A549 treated with dexamethasone at 1 μM for 4 hours (cell line): ENCODE measurements around the gene PINLYP. TPM values are rescaled to one million over a fixed set of nuclear protein-coding genes. Genes with fewer than 3 reads are reported as not detected.

Source experiments
- total RNA-seq: library from RNA; stranded (reverse); fragments of 200-300 nt; extraction: Qiagen RNA extraction; gene quantifications from 5 replicates; pipeline ENCODE4 v1.2.3, GENCODE V29; 2022

The PINLYP gene
- 0.12 to 0.39 TPM (median 0.25 TPM) in 3 of 5 replicates, not detected in the others for total RNA-seq

DNA sequence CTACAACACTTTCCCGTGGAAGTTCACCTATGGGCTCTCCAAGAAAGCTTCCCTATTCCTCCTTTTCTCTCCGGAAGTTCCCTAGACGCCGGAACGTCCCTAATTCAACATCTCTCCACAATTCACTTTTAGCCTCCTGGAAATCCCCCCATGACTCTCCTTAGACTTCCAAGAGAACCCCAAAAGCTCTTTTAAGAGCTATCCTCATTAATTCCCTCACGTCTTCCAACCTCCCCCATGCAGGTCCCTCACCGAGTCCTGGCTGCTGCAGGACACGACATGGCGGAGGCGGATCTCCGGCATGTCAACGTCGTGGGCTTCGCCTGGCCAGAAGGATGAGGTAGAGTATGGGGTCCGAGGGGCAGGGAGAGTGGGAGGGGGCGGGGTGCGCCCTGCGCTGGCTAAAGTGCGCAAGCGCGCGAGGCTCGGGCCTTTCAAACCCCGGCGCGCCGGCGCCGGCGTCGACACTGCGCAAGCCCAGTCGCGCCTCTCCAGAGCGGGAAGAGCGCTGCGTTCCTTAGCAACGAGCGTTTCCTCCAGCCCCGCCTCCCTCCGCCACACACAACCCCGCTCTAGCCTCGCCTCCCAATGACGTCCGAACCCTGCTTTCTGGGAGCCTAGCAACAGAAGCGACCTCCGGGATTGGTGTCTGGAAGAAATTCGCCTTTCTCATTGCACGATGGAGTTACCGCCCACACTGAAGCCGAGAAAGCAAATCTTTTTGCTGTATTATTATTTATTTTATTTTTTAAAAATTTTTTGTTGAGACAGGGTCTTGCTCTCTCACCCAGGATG is at the start of gene PINLYP, which contains the start of gene XRCC1:
Gene PINLYP, plus strand, starts transcription at position 646 of the 795 bp plus-strand sequence. CDS start 1,391 bp downstream, outside the sequence.
Gene XRCC1, minus strand, starts transcription at position 372 of the 795 bp plus-strand sequence. Its CDS starts 69 bp downstream, at position 303.

GRCh38 chr19:43526884-43527859 is 48.4 kb upstream of the PINLYP start, which contains the start of gene ETHE1:
Gene ETHE1 (minus strand): TSS chr19:43527201. CDS start chr19:43527177, 24 bp downstream.

GRCh38 chr19:43532962-43533545 is 42.5 kb upstream of the PINLYP start, which contains the start of gene ZNF575:
Gene ZNF575 (plus strand): TSS chr19:43533188. CDS start chr19:43534423, 1,235 bp downstream.

GRCh38 chr19:43595999-43596841 is 20.6 kb downstream of the PINLYP start, which contains the start of the genes IRGQ and ZNF576:
Gene IRGQ (minus strand): TSS chr19:43596134. CDS start chr19:43595338, 796 bp downstream.
Gene ZNF576 (plus strand): TSS chr19:43596595. CDS start chr19:43597109, 514 bp downstream.

GRCh38 chr19:43611788-43612187 is 36.2 kb downstream of the PINLYP start, which contains the start of gene SRRM5:
Gene SRRM5 (plus strand): TSS chr19:43612088. CDS start chr19:43612122, 34 bp downstream.

DNA sequence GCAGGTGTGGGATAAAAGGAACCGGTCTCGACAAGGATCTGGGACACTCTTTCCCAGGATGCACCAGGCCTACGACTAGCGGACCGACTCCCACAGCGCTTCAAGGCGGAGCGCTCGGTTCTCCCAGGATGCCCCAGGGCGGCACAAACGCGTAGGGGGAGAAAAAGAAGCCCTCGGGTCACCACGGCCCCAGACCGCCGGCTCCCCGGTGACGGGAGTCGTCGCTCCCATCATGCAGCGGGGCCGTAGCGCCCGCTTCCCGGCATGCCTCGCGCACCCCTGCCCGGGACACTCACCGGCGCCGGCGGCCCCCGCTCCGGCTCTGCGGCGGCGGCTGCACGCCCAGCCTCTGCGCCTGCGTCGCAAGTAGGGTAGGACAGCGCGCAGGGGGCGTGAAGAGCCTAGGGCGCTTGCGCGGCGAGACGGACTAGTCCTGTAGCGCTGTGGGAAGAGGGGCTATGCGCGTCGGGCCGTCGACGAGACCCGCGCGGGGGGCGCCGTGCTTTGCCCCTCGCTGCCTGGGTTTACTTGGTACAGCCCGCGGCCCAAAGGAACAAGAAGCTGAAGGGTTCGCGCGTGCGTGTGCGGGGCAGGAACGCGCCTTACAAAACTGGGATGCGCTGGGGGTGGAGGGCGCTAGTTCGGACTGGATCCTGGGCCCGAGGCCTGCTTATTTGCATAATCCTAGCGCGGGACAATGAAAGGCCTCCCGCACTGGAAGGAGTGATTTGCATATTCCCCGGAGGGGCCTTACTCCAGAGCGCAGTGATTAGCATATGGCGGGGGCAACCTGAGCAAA is 43.9 kb downstream of the PINLYP start, which contains the start of gene ZNF428:
Gene ZNF428, minus strand, starts transcription at position 368 of the 799 bp plus-strand sequence. CDS start 5,325 bp downstream, outside the sequence.

Other genes with a start within 250 kb of the PINLYP start
- 0.06 to 0.22 TPM (median 0.13 TPM) in 5 replicates for gene CD177, start 222.1 kb upstream of the PINLYP start, total RNA-seq
- gene TEX101, start 160.9 kb upstream of the PINLYP start, total RNA-seq = not detected in 5 replicates
- 0.21 to 0.37 TPM (median 0.28 TPM) in 5 replicates for gene LYPD3, start 110.2 kb upstream of the PINLYP start, total RNA-seq
- 8.5 to 9.2 TPM (median 8.7 TPM) in 5 replicates for gene PHLDB3, start 71.1 kb upstream of the PINLYP start, total RNA-seq
- gene ETHE1, start 48.6 kb upstream of the PINLYP start, total RNA-seq = 39.7 to 43.0 TPM (median 42.9 TPM) in 5 replicates
- 1.4 to 2.7 TPM (median 2.0 TPM) in 5 replicates for gene ZNF575, start 42.6 kb upstream of the PINLYP start, total RNA-seq
- gene XRCC1, start 274 bp upstream of the PINLYP start, total RNA-seq = 27.5 to 31.4 TPM (median 30.2 TPM) in 5 replicates
- 6.4 to 7.0 TPM (median 6.7 TPM) in 5 replicates for gene IRGQ, start 20.3 kb downstream of the PINLYP start, total RNA-seq
- 13.0 to 19.7 TPM (median 18.2 TPM) in 5 replicates for gene ZNF576, start 20.8 kb downstream of the PINLYP start, total RNA-seq
- 0.43 to 1.1 TPM (median 0.86 TPM) in 5 replicates for gene SRRM5, start 36.3 kb downstream of the PINLYP start, total RNA-seq
- gene ZNF428, start 43.8 kb downstream of the PINLYP start, total RNA-seq = 44.9 to 64.0 TPM (median 60.7 TPM) in 5 replicates
- 8.1 to 9.2 TPM (median 8.7 TPM) in 5 replicates for gene CADM4, start 64.0 kb downstream of the PINLYP start, total RNA-seq
- 49.6 to 58.0 TPM (median 52.8 TPM) in 5 replicates for gene PLAUR, start 94.4 kb downstream of the PINLYP start, total RNA-seq
- gene IRGC, start 140.3 kb downstream of the PINLYP start, total RNA-seq = not detected in 5 replicates
- 39.2 to 70.8 TPM (median 56.3 TPM) in 5 replicates for gene SMG9, start 179.2 kb downstream of the PINLYP start, total RNA-seq
- 35.0 to 49.2 TPM (median 46.8 TPM) in 5 replicates for gene KCNN4, start 205.2 kb downstream of the PINLYP start, total RNA-seq
- gene LYPD5, start 226.6 kb downstream of the PINLYP start, total RNA-seq = 0.09 to 0.32 TPM (median 0.16 TPM) in 5 replicates